Ammon's horn (tissue), 1 donor: ENCODE data around the gene CAPN5.
A peak's percentile ranks its signal among the peaks of the same experiment; 100 is the strongest.

ENCODE experiments used
- DNase-seq: peaks from one replicate; pipeline ENCODE4 v3.0.0-alpha.2; 2016; ENCODE audit warnings: low spot score

The CAPN5 gene

GRCh38 chr11:77135069-77135468, 68.3 kb downstream of the CAPN5 start:
- no peak for DNase-seq

- no peak for DNase-seq
These were observed 69.3 kb downstream of the CAPN5 start for GRCh38 chr11:77136074-77136473.

GRCh38 chr11:77136784-77137420, 70.1 kb downstream of the CAPN5 start:
- DNase-seq: no peak

DNA sequence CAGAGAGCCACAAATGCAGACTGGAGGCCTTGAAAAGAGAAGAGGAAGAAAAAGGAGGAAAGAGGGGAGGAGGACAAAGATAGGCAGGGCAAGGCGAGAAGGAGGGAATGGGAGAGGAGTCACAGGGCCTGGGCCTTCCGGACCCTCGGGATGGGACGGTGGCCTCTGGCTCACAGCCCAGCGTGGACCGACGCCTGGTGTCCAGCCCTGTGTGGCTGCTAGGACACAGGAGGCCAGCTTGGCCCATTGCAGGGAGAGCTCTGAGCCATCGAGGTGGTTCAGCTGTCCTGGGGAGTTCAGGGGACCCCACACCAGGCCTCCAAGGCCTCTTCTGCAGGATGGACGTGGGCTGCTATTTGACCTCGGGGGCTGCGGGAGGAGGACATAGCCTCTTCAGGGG, 70.7 kb downstream of the CAPN5 start:
- DNase-seq: no peak

GRCh38 chr11:77138106-77138649, 71.4 kb downstream of the CAPN5 start:
- no peak for DNase-seq

DNA sequence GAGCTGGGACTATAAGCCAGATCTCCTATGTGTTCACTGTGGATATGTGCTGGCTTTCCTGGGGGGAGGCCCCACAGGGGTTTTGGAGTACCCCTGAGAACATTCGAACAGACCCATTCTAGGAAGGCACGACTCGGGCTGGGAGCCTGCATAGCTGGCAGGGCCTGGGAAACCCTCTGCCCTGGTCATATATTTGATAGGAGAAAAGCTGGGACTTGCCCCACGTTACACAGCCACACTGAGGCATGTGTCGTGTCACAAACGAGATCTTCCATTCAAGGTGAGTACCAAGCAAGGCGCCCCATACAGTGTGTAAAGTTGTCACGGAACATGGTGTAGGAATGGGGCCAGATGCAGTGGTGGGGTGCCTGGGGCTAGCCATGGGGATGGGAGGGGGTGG, 72.4 kb downstream of the CAPN5 start:
- no peak for DNase-seq

- DNase-seq: no peak
These were observed 73.6 kb downstream of the CAPN5 start for GRCh38 chr11:77140231-77140851.

- DNase-seq: no peak
These were observed 74.3 kb downstream of the CAPN5 start for GRCh38 chr11:77141034-77141433.

DNA sequence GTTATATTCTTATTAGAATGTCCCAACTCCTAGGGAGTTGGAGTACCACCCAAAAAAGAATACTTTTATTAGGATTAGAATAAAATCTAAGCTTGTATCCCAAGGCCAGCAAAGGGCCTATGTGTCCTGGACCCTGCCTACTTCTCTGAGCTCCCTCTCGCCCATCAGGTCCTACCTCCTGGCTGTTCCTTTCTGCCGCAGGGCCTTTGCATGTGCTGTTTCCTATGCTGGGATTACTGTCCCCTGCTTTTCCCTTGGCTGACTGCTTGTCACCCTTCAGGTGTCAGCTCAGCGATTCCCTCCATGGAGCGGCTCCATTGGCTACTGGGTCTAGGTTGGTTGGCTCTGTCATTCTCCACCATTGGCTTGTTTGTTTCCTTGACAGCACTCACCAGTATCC, 74.7 kb downstream of the CAPN5 start:
- DNase-seq: no peak

- no peak for DNase-seq
These were observed 75.6 kb downstream of the CAPN5 start for GRCh38 chr11:77142091-77142975.

- no peak for DNase-seq
These were observed 76.7 kb downstream of the CAPN5 start for GRCh38 chr11:77143405-77144020.

- DNase-seq: no peak
These were observed 77.6 kb downstream of the CAPN5 start for GRCh38 chr11:77144196-77144856.

DNA sequence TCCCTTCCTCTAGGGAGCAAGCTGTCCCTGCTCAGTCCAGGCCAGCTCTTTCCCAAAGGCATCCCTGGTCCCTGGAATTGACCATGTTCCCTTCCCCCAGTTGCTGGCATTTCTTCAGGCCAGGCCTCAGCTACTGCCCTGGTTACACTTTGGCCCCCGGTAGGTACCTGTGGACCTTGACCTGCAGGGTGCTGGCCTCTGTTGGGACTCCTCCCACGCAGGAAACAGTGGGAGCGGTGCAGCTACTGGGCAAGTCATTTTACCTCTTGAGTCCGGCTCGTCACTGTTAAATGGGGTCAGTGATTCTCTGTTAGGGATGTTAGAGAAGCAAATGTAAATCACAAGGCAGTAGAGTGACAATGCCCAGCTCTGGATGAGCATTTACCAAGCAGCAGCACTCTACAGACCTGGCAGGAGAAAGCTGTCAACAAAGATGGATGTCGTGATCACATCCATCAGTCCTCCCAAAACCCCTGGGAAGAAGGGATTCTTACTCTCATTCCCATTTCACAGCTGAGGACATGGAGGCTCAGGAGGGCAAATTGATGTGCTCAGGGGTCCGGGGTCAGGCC, 78.2 kb downstream of the CAPN5 start:
- DNase-seq: no peak

GRCh38 chr11:77146261-77147035, 79.7 kb downstream of the CAPN5 start:
- DNase-seq: peak; percentile 29

- DNase-seq: no peak
These were observed 80.2 kb downstream of the CAPN5 start for GRCh38 chr11:77147036-77147315.

DNA sequence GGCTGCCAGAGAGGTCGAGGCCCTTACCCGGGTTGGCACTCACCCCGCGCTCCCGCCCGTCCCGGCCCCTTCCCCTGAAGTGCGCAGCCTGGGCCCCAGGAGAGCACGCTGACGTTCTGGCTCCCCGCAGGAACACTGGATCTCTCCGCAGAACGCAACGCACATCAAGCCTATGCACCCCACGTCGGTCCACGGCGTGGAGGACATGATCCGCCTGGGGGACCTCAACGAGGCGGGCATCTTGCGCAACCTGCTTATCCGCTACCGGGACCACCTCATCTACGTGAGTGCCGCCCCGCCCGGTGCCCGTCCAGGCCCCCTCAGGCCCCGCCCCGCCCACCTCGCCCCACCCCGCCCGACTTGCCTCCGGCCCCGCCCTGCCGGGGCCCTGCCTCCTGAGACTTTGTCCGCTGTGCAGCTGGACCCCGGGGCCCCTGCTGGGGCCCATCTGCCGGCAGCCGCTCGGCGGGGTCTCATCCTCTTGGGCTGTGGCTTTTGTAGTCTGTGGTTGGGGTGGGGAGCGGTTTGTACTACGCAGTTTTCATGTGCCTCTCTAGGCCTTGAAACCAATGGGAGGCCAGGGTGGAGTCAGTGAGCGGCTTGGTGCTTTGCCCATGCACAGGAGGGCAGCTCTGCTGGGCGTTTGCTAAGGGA, 81.0 kb downstream of the CAPN5 start:
- DNase-seq: no peak

- no peak for DNase-seq
These were observed 82.4 kb downstream of the CAPN5 start for GRCh38 chr11:77148963-77149715.

GRCh38 chr11:77149716-77150392, 83.1 kb downstream of the CAPN5 start:
- DNase-seq: no peak

DNA sequence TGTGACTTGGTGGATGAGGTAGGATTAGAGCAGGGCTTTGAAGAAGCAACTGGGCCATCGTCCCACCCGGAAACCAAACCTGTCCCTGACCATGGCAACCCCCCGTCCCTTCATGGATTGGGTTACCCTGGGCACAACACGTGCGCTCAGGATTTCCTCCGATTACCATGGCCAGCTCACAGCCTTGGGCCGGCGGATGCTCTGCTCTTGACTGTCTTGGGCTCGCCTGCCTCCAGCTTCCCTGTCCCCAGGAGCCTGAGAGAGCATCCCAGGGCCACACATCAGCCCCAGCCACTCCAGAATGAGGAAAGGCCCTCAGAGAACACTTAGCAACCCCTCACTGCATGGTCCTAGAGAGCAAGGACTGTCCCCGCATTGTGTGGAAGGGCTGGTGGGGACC, 84.1 kb downstream of the CAPN5 start:
- no peak for DNase-seq
